OCI-LY7 (cell line): ENCODE data around the gene CIB2.

Source experiments
- CTCF ChIP-seq: fragments of 200-600 bp; sonication (generic); conservative IDR thresholded peaks from 2 replicates; pipeline ENCODE4 v1.5.1; 2014; ENCODE audit warnings: mild to moderate bottlenecking, antibody characterized with exemption, low read length, moderate library complexity, mixed read lengths
- EZH2phosphoT487 ChIP-seq: fragments of 200-600 bp; sonication (generic); IDR thresholded peaks from 2 replicates; pipeline ENCODE4 v1.6.1; 2018; ENCODE audit warnings: low read depth, borderline replicate concordance, mild to moderate bottlenecking, mixed run types, antibody characterized with exemption, low read length, moderate library complexity, mixed read lengths

GRCh38 chr15:78156653-78157052, 25.4 kb upstream of the CIB2 start:
- TF ChIP-seq CTCF (no peak), EZH2phosphoT487 (no peak)
